HG03064 (cell line): ENCODE measurements around the gene FADS3.

Source experiments
- ATAC-seq: cut with Tn5 transposase; IDR thresholded peaks from one replicate; pipeline ENCODE4 v1.9.1; 2021; ENCODE audit warnings: low read depth; ENCODE audit not compliant: unreplicated experiment

Gene FADS3

GRCh38 chr11:61914471-61915171 lies 23.3 kb upstream of the FADS3 start:
- no peak for ATAC-seq

GRCh38 chr11:61913699-61914395 lies 22.5 kb upstream of the FADS3 start:
- ATAC-seq = no peak

DNA sequence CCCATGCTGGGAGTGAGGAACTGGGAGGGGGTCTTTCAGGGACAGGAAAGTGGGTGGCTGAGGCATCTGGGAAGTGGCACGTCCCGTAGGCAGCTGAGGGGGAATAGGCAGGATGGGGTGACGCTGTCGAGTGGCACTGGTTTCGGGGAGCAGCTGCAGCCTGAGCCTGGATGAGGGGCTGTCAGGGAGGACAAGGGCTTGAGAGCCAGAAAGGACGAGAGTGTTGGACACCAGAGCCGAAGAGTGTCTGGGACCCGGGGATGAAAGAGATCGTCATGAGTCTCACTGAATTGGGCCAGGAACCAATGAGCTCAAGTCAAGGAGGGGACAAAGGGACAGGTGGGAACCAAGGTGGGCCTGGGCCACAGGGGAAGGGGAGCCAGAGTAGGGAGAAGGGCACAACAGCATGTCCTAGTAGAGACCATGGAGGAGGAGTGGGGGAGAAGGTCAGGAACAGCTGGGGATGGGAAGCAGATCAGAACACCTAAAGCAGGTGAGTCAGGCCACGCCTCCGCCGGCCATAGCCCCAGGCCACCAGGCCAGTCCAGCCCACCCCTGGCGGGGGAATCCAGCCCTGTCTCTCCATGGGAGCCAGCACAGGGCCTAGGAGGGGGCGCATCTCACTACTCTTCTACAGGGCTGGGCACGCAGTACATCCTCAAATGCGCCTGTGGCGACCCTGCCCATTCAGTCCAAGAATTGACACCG lies 21.8 kb upstream of the FADS3 start:
- no peak for ATAC-seq

DNA sequence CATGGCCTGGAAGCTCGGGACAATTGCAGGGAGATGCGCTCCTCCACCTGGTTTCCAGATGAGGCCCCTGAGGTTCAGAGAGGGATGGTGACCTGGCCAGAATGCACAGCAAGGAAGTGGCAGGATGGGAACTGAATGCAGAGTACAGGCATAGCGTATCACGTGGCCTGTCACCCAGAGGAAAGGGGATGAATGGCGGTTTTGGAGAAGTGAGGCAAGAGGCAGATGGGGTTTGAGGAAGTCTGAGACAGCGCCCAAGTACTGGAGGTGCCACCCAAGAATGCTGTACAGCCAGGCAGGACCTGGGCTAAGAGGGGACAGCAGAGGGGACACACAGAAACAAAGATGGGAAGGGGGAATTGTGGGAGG lies 21.2 kb upstream of the FADS3 start:
- no peak for ATAC-seq

DNA sequence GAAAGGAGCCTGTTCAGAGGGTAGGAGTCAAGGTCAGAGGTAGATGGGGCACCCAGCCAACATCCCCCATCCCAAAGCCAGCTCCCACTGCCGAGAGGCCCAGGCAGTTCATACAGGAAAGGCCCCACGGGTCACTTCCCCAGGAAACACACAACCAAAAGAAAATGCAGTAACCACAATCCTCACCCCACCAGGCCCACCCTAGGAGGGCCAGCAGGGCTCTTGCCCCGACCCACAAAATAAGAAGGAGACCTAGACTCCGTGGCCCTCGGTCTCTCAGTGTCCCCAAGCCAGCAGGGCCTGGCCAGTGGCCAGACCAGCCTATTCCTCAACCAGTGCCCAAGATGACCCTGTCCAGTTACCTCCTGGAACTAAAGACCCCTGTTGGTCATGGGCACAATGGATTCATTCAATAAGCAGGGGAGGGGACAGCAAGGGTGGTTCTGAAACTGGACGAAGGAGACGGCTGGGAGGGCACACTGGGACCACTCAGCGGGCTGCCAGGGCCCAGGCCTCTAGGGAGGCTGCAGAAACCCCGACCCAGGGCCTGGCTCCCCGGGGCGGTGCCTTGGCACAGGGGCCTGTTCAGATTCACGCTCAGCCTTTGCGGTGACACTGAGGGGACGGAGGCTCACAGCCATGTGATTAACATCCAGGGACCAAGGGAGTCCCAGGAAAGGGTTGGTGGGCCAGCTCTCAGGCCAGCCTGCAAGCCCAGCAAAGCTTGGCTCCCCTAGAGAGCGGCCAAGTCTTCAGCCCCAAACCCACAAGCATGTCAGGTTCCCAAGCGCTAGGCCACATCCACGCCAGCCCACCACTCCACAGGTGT lies 20.6 kb upstream of the FADS3 start:
- ATAC-seq = no peak

DNA sequence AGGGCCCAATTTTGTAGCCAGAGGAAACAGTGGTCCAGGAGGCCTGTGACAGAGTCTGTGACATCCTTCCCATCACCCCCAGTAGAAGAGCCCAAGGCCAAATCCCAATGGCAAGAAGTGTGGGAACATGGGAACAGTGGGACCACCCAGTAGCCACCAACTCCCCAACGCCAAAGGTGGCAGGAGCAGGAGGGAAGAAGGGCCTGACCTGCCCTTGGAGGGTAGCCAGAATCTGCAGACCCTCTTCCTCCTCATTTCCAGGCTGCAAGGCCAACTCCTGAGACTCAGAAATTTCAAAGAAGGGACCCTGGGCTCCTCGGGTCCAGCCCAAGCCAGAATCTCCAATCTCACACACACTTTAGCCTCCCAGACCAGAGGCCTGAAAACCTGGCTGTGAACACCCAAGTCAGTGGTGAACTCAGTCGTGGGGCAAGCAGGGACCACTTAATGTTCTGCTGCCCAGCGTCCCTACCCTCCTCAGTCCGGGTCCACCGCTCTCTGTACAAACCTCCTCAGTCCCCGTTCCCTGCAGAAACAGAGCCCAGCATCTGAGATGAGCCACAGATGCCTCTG lies 19.9 kb upstream of the FADS3 start:
- ATAC-seq = no peak

DNA sequence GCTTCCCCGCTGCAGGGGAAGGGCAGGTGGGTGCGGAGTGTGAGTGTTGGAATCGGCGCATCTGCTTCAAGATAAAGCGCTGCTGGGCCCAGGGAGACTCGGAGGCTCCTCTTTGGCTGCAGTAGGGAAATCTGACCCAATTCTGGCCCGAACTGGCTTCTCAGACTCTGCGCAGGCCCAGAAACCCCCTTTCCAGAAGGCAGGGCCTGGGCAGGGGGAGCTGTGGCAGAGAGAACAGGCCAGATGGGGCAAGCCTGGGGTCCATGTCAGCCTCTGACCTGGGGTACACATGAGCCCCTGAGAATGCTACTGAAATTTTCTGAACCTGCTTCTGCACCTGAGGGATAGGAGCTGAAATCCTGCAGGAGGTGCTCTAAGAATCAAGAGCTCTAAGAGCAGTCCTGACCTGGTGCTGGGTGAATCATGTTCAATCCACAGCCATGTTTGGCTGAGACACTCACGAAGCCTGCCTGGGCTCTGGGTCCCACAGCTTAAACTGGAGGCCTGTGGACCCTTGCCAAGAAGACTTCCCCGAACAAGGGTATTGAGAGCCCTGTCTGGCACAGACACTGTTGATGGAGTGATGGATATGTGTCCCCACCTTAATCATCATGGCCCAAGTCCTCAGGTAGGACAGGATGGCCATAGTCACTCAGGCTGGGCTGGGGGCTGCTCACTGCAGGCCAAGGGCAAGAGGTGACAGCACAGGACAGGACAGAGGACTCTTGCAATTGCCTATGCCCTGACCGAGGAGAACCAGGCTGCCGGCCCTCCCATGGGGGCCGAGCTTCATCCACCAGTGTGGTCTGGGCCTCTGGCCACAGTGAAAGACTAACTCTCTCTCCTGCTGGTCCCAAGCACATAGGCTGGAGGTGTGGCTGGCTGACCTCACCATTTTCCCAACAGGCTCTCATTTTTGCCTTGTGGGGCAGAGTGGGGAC lies 19.1 kb upstream of the FADS3 start:
- ATAC-seq = no peak

DNA sequence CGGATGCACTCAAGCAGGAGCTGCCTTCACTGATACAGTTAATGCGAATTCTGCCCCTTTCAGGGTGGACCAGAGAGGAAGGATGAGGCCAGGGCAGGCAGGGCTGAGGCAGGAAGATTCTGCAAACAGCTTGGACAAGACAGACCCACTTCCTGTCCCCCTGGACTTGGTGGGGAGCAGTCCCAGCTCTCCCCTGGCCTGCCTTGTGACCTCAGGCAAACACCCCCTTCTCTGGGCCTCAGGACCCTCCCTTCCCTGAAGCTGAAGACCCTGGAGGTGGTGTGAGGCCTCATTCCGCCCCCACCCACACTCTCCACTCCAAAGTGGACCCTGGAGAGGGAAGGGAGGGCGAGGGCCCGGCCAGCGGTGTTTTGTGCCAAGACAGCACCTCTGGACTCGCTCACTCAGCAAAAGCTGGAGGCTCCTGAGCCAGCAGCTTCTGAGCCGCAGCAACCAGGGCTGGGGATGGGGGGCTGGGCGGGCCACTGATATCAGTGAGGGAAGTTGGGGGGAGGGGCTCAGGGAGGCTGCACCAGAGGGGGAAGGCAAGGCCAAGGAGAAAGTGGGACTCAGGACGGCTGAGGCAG lies 17.5 kb upstream of the FADS3 start:
- ATAC-seq = no peak

DNA sequence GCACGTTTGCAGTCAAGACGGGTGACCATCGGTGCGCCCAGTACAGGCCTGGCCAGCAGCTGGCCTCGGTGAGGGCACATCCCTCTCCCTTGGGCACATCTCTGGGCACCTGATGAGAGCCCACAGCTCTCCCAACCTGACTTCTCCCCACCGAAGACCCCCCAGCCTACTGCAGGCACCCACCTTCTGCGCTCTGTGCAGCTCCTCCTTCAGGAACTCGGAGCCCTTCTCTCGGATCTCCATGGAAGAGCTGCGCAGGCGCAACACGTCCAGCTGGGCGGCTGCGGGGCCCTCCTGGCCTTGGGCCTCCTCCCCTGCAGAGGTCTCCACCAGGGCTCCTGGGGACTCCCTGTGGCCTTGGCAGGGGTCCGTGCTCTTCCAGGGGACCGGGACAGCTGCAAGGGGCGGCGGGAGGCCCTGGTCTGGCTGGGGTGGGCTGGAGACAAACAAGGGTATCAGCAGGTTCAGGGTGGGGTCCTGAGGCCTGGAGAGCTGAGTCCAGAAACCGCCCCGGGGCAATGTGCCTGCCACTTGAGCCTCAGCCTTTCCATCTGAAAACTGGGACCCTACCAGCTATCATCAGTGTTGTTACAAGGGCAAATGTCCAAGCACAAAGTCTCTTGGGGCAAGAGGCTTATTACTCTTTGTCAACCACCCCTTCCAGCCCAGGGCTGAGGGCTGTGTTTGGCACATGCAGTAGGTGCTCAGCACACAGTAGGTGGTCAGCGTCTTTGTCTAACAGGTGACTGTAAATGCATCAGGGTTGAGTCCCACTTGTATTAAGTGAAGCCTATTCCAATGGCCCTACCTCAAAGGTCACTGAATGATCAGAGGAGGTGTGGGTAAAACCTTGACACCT lies 16.8 kb upstream of the FADS3 start:
- no peak for ATAC-seq

DNA sequence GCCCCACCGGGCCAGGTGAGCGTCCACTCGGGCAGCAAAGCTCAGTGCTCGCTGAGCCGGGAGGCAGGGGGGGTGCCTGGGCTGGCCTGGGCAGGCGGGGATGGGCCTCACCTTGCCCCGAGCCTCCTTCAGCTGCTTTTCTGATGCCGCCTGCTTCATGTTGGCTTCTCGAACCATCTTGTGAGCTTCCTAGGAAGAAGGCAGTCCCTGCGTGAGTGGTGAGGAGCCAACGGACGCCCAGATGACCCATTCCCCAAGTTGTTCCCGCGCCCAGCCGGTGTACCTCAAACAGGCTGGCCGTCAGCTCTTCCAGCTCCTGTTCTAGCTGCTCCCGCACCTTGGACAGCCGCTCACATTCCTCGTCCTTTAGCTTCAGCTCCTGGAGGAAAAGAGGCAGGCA lies 15.9 kb upstream of the FADS3 start:
- no peak for ATAC-seq

GRCh38 chr11:61906522-61906909 lies 15.2 kb upstream of the FADS3 start:
- ATAC-seq = no peak

- no peak for ATAC-seq
Observed at GRCh38 chr11:61905801-61906521, 14.6 kb upstream of the FADS3 start.

DNA sequence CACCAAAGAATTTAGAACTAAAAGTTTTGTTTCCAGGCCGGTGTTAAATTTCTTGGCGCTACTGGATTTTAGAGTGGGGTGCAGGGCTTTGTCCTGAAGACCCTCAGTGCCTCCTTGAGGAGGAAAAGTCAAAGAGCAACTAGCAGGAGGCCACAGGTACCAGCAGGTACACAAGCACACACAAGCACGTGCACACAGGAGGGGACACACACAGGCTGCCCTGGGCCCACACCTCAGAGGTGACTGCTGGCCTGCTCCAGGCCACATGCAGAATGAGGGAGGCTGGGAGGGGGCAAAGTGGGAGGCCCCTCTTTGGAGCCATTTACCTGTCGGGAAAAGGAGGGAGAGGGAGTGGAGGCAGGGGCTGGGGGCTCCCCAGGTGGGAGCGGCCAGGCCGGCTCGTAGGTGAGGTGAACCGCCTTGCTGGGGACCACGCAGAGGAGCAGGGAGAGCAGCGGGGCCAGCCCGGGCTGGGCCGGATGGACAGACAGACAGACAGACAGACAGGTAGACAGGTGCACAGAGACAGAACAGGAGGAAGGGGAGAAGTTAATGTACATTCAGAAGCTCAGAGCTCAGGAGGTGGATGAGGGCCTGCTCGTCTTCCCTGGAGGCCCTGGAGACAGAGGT lies 13.8 kb upstream of the FADS3 start:
- ATAC-seq = no peak

GRCh38 chr11:61904539-61905048 lies 13.2 kb upstream of the FADS3 start:
- no peak for ATAC-seq

DNA sequence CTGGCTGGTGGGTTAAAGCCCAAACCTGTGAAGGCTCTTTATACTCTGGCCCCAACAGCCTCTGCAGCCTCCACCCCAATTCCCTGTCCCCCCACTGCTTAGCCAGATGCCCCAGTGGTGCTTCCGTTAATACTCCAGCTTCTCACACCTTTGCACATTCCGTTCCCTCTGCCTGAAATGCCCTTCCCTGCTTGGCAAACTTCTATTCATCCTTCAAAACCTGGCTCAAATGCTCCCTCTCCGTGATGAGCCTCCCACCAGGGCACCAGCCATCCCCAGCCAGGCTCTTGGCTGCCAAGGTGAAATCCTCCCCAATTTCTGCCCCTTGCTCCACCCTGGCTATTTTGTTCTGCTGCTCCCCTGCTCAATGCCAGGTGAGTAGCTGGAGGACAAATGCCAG lies 12.5 kb upstream of the FADS3 start:
- ATAC-seq = no peak

GRCh38 chr11:61902313-61902712 lies 11.0 kb upstream of the FADS3 start:
- ATAC-seq = no peak

DNA sequence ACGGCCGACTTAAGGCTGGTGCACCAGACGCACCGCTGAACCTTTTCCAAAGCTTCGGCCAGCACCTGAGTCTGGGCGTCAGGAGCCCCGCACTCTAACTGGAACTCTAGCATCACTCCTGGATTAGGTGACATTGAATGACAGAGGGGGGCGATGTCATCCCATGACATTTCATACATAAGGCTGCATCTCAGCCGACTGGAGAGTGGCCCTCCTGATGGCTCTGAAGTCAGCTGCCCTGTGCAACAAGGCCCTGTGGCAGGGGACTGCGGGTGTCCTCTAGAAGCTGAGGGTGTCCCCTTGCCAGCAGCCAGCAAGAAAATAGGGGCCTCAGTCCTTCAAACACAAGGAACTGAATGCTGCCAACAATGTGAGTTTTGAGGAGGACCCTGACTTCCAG lies 10.1 kb upstream of the FADS3 start:
- no peak for ATAC-seq
